OCI-LY1 (cell line): Measurements from ENCODE around the gene MYB.

ENCODE experiments used
- H2AFZ ChIP-seq: fragments of 200-600 bp; sonication (generic), shearing (Covaris generic); 2 replicates; pipeline ENCODE4 v1.6.0; 2014; ENCODE audit warnings: antibody characterized with exemption, mild to moderate bottlenecking, low read length
- H3F3A ChIP-seq: fragments of 200-600 bp; sonication (generic), shearing (Covaris generic); 2 replicates; pipeline ENCODE4 v1.6.0; 2014; ENCODE audit warnings: mild to moderate bottlenecking, antibody characterized with exemption, low read length, moderate library complexity; ENCODE audit not compliant: insufficient read depth
- H3K27ac ChIP-seq: fragments of 200-600 bp; sonication (generic); 2 replicates; pipeline ENCODE4 v1.5.1; 2014; ENCODE audit warnings: low read length, mixed run types, mild to moderate bottlenecking, low read depth; ENCODE audit not compliant: poor library complexity, severe bottlenecking
- H3K27me3 ChIP-seq: fragments of 200-600 bp; sonication (generic); 2 replicates; pipeline ENCODE4 v1.6.0; 2014; ENCODE audit warnings: antibody characterized with exemption, mild to moderate bottlenecking, low read length, moderate library complexity; ENCODE audit not compliant: insufficient read depth
- H3K36me3 ChIP-seq: fragments of 200-600 bp; sonication (generic); 2 replicates; pipeline ENCODE4 v1.6.1; 2014; ENCODE audit warnings: mild to moderate bottlenecking, antibody characterized with exemption, low read length, moderate library complexity, mixed read lengths; ENCODE audit not compliant: insufficient read depth
- H3K4me1 ChIP-seq: fragments of 200-600 bp; sonication (generic); 2 replicates; pipeline ENCODE4 v1.5.1; 2014; ENCODE audit warnings: mild to moderate bottlenecking, low read length, moderate library complexity; ENCODE audit not compliant: insufficient read depth, severe bottlenecking
- H3K4me2 ChIP-seq: fragments of 200-600 bp; sonication (generic), shearing (Covaris generic); 2 replicates; pipeline ENCODE4 v1.6.1; 2014; ENCODE audit warnings: low read length
- H3K4me3 ChIP-seq: fragments of 200-600 bp; sonication (generic); 2 replicates; pipeline ENCODE4 v1.5.1; 2014; ENCODE audit warnings: low read length, low read depth, mild to moderate bottlenecking, mixed read lengths; ENCODE audit not compliant: poor library complexity, severe bottlenecking
- H3K79me2 ChIP-seq: fragments of 200-600 bp; shearing (Covaris generic); 2 replicates; pipeline ENCODE4 v1.6.1; 2016; ENCODE audit warnings: mixed run types, low read length, mixed read lengths; ENCODE audit not compliant: insufficient read depth
- H3K9ac ChIP-seq: fragments of 200-600 bp; sonication (generic), shearing (Covaris generic); 2 replicates; pipeline ENCODE4 v1.6.1; 2014; ENCODE audit warnings: mild to moderate bottlenecking, low read length, mixed read lengths
- H3K9me2 ChIP-seq: fragments of 200-600 bp; sonication (generic), shearing (Covaris generic); 2 replicates; pipeline ENCODE4 v1.6.1; 2014; ENCODE audit warnings: low read depth, mild to moderate bottlenecking, low read length, mixed read lengths
- H3K9me3 ChIP-seq: fragments of 200-600 bp; shearing (Covaris generic); 2 replicates; pipeline ENCODE4 v1.6.1; 2014; ENCODE audit warnings: low read length, mixed read lengths
- H4K20me1 ChIP-seq: fragments of 200-600 bp; sonication (generic), shearing (Covaris generic); 2 replicates; pipeline ENCODE4 v1.6.0; 2016; ENCODE audit warnings: mild to moderate bottlenecking, low read length; ENCODE audit not compliant: insufficient read depth
- EZH2 ChIP-seq: fragments of 200-600 bp; sonication (generic), shearing (Covaris generic); IDR thresholded peaks from 2 replicates; pipeline ENCODE4 v1.8.0; 2017; ENCODE audit warnings: borderline replicate concordance, mixed run types, mild to moderate bottlenecking, antibody characterized with exemption, low read length, moderate library complexity, mixed read lengths
- TF ChIP-seq, protein P1 (sequence below): fragments of 200-600 bp; sonication (generic), shearing (Covaris generic); IDR thresholded peaks from 2 replicates; pipeline ENCODE4 v1.5.1; 2017; ENCODE audit warnings: mild to moderate bottlenecking, antibody characterized with exemption, low read length, moderate library complexity, mixed read lengths

Gene MYB

GRCh38 chr6:135176058-135176457, 5.0 kb upstream of the MYB start:
- Histone ChIP-seq H3K79me2 (no peaks in the 10 kb centered on the region), H4K20me1 (no peaks in the 10 kb centered on the region), H3K27ac (no peak overlapping the region), H3K9me2 (no peaks in the 10 kb centered on the region), H3K27me3 (no peaks in the 10 kb centered on the region), H3K4me3 (no peak overlapping the region), H3K9ac (no peak overlapping the region), H3K4me2 (no peak overlapping the region), H3K36me3 (no peaks in the 10 kb centered on the region), H3K9me3 (no peaks in the 10 kb centered on the region), H3F3A (peaks cover 9% of the 10 kb centered on the region; the same call in 1 of the 2 replicates), H2AFZ (no peak overlapping the region), H3K4me1 (peaks cover 33% of the 10 kb centered on the region)
- TF ChIP-seq, protein P1, sequence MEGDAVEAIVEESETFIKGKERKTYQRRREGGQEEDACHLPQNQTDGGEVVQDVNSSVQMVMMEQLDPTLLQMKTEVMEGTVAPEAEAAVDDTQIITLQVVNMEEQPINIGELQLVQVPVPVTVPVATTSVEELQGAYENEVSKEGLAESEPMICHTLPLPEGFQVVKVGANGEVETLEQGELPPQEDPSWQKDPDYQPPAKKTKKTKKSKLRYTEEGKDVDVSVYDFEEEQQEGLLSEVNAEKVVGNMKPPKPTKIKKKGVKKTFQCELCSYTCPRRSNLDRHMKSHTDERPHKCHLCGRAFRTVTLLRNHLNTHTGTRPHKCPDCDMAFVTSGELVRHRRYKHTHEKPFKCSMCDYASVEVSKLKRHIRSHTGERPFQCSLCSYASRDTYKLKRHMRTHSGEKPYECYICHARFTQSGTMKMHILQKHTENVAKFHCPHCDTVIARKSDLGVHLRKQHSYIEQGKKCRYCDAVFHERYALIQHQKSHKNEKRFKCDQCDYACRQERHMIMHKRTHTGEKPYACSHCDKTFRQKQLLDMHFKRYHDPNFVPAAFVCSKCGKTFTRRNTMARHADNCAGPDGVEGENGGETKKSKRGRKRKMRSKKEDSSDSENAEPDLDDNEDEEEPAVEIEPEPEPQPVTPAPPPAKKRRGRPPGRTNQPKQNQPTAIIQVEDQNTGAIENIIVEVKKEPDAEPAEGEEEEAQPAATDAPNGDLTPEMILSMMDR, result no peak
- TF ChIP-seq EZH2, result no peak

- H3K27ac ChIP-seq, result no peak overlapping the region
- H3K36me3 ChIP-seq, result no peaks in the 10 kb centered on the region
- H3K4me1 ChIP-seq, result peaks cover 33% of the 10 kb centered on the region
- no peak overlapping the region for H3K9ac ChIP-seq
- H3K9me2 ChIP-seq, result no peaks in the 10 kb centered on the region
- H3K4me2 ChIP-seq, result no peak overlapping the region
- H3K27me3 ChIP-seq, result no peaks in the 10 kb centered on the region
- peaks cover 9% of the 10 kb centered on the region; the same call in 1 of the 2 replicates for H3F3A ChIP-seq
- H3K9me3 ChIP-seq, result no peaks in the 10 kb centered on the region
- H3K79me2 ChIP-seq, result peaks cover under 1% of the 10 kb centered on the region; the same call in 1 of the 2 replicates
- H3K4me3 ChIP-seq, result no peak overlapping the region
- H2AFZ ChIP-seq, result no peak overlapping the region
- TF ChIP-seq EZH2, result no peak
- TF ChIP-seq, protein P1, result no peak
- no peaks in the 10 kb centered on the region for H4K20me1 ChIP-seq
Observed at GRCh38 chr6:135176464-135176863, 4.6 kb upstream of the MYB start.

- no peak for TF ChIP-seq EZH2
- TF ChIP-seq, protein P1, result no peak
- Histone ChIP-seq H2AFZ (no peak overlapping the region), H3K9me2 (no peaks in the 10 kb centered on the region), H4K20me1 (no peaks in the 10 kb centered on the region), H3K27ac (peak overlapping the region; percentile 72), H3K4me1 (peaks cover 45% of the 10 kb centered on the region), H3K9ac (no peak overlapping the region; the same call in 1 of the 2 replicates), H3K4me2 (no peak overlapping the region), H3K79me2 (peaks cover 16% of the 10 kb centered on the region), H3K27me3 (no peaks in the 10 kb centered on the region), H3F3A (peaks cover 15% of the 10 kb centered on the region; the same call in 1 of the 2 replicates), H3K4me3 (no peak overlapping the region), H3K9me3 (no peaks in the 10 kb centered on the region), H3K36me3 (no peaks in the 10 kb centered on the region)
Observed at GRCh38 chr6:135179372-135179771, 1.7 kb upstream of the MYB start.
